NB4 (cell line): ENCODE results near the gene SLC47A2.

Source experiments
- MAX ChIP-seq: IDR thresholded peaks from 2 replicates; pipeline ENCODE4 v1.6.1; 2011; ENCODE audit warnings: low read depth, low read length
- MYC ChIP-seq: IDR thresholded peaks from 2 replicates; pipeline ENCODE4 v1.6.1; 2011; ENCODE audit warnings: low read depth, low read length
- POLR2A ChIP-seq: IDR thresholded peaks from 2 replicates; pipeline ENCODE4 v1.6.1; 2011; ENCODE audit warnings: mild to moderate bottlenecking; ENCODE audit not compliant: insufficient read length; ENCODE audit errors: extremely low read depth
- TF ChIP-seq, protein P1 (sequence below): IDR thresholded peaks from one replicate; pipeline ENCODE4 v1.5.1; 2012; ENCODE audit warnings: low read depth, low read length

- TF ChIP-seq, protein P1, sequence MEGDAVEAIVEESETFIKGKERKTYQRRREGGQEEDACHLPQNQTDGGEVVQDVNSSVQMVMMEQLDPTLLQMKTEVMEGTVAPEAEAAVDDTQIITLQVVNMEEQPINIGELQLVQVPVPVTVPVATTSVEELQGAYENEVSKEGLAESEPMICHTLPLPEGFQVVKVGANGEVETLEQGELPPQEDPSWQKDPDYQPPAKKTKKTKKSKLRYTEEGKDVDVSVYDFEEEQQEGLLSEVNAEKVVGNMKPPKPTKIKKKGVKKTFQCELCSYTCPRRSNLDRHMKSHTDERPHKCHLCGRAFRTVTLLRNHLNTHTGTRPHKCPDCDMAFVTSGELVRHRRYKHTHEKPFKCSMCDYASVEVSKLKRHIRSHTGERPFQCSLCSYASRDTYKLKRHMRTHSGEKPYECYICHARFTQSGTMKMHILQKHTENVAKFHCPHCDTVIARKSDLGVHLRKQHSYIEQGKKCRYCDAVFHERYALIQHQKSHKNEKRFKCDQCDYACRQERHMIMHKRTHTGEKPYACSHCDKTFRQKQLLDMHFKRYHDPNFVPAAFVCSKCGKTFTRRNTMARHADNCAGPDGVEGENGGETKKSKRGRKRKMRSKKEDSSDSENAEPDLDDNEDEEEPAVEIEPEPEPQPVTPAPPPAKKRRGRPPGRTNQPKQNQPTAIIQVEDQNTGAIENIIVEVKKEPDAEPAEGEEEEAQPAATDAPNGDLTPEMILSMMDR = no peak
- TF ChIP-seq POLR2A (no peak), MAX (no peak), MYC (no peak)
These were observed 86.9 kb downstream of the SLC47A2 start for GRCh38 chr17:19629449-19629848.
